Right cardiac atrium (tissue), 5 donors: ENCODE data around the gene SMG5. TPM values are rescaled to one million over a fixed set of nuclear protein-coding genes. Genes with fewer than 3 reads are reported as not detected.

Experiments used
- ATAC-seq, 2 donors: fragments of 200-7000 bp; cut with Tn5 transposase; one replicate each; pipeline versions ENCODE4 v1.8.0 to v1.9.1; 2020; ENCODE audit warnings: moderate library complexity in 2 of 2, mild to moderate bottlenecking in 1 of 2
- DNase-seq, 3 donors: peaks; one replicate each; pipeline ENCODE4 v3.0.0-alpha.2; 2020
- H3K27ac ChIP-seq: one replicate; pipeline ENCODE4 v1.5.1; 2013; ENCODE audit warnings: mild to moderate bottlenecking, low read length, control low read depth, moderate library complexity
- H3K27me3 ChIP-seq: one replicate; pipeline ENCODE4 v1.6.1; 2013; ENCODE audit not compliant: control insufficient read depth, insufficient read depth
- H3K4me1 ChIP-seq: one replicate; pipeline ENCODE4 v1.6.1; 2013; ENCODE audit warnings: low read length; ENCODE audit not compliant: control insufficient read depth, insufficient read depth
- H3K4me3 ChIP-seq: one replicate; pipeline ENCODE4 v1.5.1; 2013; ENCODE audit warnings: low read length, control low read depth
- H3K9me3 ChIP-seq: one replicate; pipeline ENCODE4 v1.6.1; 2013; ENCODE audit warnings: low read length; ENCODE audit not compliant: control insufficient read depth
- WGBS: extraction: QIAGEN DNeasy Blood & Tissue Kit; methylation state at CpG from one replicate; pipeline ENCODE4 v1.1.7; 2013; 5-methylcytosine and 5-hydroxymethylcytosine counted together
- intact Hi-C, 4 donors: fragments of 100-400 bp; cut with DNase I; formaldehyde crosslinking; loops; one replicate each; pipeline versions ENCODE4 v1.11.0 to v1.14.0; 2022 to 2023
- polyA plus RNA-seq: library from polyadenylated mRNA; stranded (reverse); fragments of 200-250 nt; gene quantifications from one replicate; pipeline ENCODE4 v1.2.3, GENCODE V29; 2013
- total RNA-seq, 4 donors: library from RNA; stranded (reverse); fragmentation: NEBNext Ultra II Directional; extraction: Animal tissue kit (Norgen Biotek cat#: 25700); gene quantifications; one replicate each; pipeline ENCODE4 v1.2.1, GENCODE V29; 2021
- donor health status: healthy with polysubstance abuse.
- donor health status: DM: no; HTN: yes; CAD: no.
- donor health status: DM: no; HTN: no; CAD: no.
- donor health status: DM: no; HTN: yes; CAD: no; lungs with severe emphysema.
- donor health status: DM: yes; HTN: yes; CAD: no.

Gene SMG5
- total and polyA plus RNA-seq, 5 donors = 55.2 to 73.6 (median 60.6) TPM

DNA sequence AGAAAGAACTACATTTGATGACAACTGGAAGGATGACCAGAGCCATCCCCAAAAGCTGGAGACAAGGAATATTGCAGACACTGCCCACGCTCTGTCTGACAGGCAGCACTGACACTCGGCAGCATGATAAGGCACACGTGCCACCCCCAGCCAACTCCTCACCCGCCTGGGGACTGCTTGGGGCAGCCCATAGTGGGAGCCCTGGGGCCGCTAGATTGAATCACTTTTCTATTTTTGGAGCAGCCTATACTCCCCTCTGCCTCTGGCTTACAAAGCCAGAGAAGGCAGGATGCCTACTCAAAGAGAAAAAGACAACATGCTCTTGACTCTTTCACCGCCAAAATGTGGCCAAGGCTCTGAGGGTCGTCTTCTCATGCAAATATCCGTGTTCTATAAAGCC lies 1.3 kb downstream of the SMG5 start:
- H3K4me1 ChIP-seq = peaks cover 16% of the 10 kb centered on the region
- peak overlapping the region; percentile 74 for H3K4me3 ChIP-seq
- 13% methylated on average over 8 of the region's 8 CpGs for WGBS
- peak overlapping the region; percentile 91 for H3K27ac ChIP-seq
- peak; percentile 65 to 83 (median 78) for DNase-seq
- H3K27me3 ChIP-seq = no peaks in the 10 kb centered on the region
- peak; percentile 70 to 74 for ATAC-seq
- intact Hi-C loops = no loop called here
- no peaks in the 10 kb centered on the region for H3K9me3 ChIP-seq

DNA sequence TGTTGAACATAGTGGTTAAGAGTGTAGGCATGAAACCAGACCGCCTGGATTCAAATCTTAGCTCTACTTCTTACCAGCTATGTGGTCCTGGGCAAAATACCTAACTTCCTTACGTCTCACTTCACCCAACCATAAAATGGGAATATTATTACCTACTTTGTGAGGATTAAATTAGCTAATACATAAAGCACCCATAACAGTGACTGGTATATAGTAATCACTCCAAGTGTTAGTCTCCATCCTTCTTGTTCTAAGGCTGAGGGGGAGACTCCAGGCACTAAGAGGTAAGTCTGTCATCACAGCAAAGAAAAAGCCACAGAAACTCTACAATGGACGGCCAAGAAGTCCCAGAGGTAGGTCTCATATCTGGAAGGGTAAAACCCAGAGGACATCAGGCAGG lies 2.8 kb downstream of the SMG5 start:
- intact Hi-C loops = no loop called here
- 87% methylated on average over 3 of the region's 3 CpGs for WGBS
- Histone ChIP-seq H3K27me3 (no peaks in the 10 kb centered on the region), H3K9me3 (no peaks in the 10 kb centered on the region), H3K4me3 (no peak overlapping the region), H3K27ac (no peak overlapping the region), H3K4me1 (peaks cover 16% of the 10 kb centered on the region)
- no peak for ATAC-seq
- DNase-seq = no peak

DNA sequence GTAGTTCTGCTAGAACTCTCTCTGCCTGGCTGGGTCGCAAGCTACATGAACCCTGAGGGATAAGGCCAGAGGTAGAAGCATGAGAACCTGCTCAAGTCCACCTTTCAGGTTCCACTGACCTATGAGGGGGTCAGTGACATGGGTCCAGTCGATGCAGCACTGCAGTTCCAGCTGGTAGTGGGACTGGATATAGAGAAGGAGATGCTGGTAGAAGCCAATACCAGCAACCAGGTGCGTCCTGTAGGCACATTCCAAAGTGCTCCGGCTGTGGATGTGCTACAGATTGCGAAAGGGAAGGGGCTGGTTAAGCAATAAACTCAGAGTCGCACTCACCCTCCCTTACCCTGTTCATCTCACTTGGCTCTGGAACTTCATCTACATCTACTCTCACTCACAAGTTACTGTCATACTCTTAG lies 5.7 kb downstream of the SMG5 start:
- H3K27ac ChIP-seq = no peak overlapping the region
- no peaks in the 10 kb centered on the region for H3K27me3 ChIP-seq
- 63% methylated on average over 6 of the region's 6 CpGs for WGBS
- ATAC-seq = no peak
- no peaks in the 10 kb centered on the region for H3K9me3 ChIP-seq
- intact Hi-C loops = no loop called here
- H3K4me1 ChIP-seq = peaks cover 11% of the 10 kb centered on the region
- DNase-seq = no peak
- no peak overlapping the region for H3K4me3 ChIP-seq

DNA sequence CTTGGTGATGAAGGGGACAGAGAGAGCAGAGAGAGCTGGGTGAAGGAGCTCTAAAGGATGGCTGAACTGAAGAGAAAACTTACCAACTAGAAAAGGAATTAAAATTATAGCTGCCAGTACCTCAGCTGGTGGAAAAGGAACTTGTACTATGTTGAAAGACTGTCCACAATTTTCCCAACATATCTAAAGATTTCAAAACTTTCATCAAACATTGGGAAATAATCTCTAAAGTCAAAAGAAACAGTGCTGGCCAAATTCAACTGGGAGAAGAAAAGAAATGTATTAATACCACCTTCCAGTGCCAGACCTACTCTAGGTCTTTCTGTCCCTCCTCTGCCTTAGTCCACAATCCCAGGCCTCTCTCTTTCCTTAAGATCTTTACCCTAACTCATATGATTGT lies 6.1 kb downstream of the SMG5 start:
- no peak overlapping the region for H3K4me3 ChIP-seq
- ATAC-seq = no peak
- intact Hi-C loops = no loop called here
- DNase-seq = no peak
- no peak overlapping the region for H3K27ac ChIP-seq
- no peaks in the 10 kb centered on the region for H3K27me3 ChIP-seq
- no peaks in the 10 kb centered on the region for H3K9me3 ChIP-seq
- peaks cover 9% of the 10 kb centered on the region for H3K4me1 ChIP-seq

DNA sequence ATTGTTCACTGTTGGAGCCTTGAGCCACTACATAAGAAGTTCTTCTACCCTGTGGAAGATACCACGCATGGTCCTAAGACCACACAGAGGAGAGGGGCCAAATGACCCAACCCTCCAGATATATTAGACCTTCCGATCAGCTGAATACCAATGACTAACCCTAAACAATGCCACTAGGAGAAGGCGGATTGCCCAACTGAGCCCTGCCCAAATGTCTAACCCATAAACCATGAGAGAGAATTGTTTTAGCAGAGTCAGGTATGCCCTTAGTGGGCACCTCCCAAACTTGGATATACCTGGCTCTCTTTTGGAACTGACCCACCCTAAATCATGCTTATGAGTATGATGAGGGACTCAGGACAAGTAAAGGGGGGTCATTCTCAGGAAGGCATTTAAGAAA lies 12.3 kb downstream of the SMG5 start:
- 96% methylated on average over 3 of the region's 3 CpGs for WGBS
- DNase-seq = no peak
- Histone ChIP-seq H3K9me3 (no peaks in the 10 kb centered on the region), H3K27ac (no peak overlapping the region), H3K27me3 (no peaks in the 10 kb centered on the region), H3K4me1 (no peaks in the 10 kb centered on the region), H3K4me3 (no peak overlapping the region)
- no peak for ATAC-seq
- intact Hi-C loops = no loop called here

DNA sequence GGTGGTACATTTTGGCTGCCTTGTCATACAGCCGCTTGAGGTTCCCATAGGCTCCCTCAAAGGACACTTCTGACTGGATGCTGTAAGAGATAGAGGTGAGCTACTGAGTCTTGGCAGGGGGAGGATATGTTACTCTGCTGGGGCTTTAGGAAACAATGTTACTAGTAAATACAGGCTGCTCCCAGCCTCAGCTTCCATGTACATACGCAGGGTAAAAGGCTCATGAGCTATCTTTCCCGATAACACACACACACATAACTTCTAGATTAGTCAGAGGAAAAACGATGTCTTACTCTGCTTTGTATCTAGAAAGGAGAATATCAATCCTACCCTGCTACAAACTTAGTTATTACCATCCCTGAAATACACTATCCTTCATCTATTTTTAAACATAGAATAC lies 14.3 kb downstream of the SMG5 start:
- WGBS = 63% methylated on average over 4 of the region's 4 CpGs
- H3K4me1 ChIP-seq = no peaks in the 10 kb centered on the region
- no peak overlapping the region for H3K27ac ChIP-seq
- no peak overlapping the region for H3K4me3 ChIP-seq
- no peaks in the 10 kb centered on the region for H3K9me3 ChIP-seq
- ATAC-seq (no peak), DNase-seq (no peak)
- intact Hi-C loops = no loop called here
- no peaks in the 10 kb centered on the region for H3K27me3 ChIP-seq

DNA sequence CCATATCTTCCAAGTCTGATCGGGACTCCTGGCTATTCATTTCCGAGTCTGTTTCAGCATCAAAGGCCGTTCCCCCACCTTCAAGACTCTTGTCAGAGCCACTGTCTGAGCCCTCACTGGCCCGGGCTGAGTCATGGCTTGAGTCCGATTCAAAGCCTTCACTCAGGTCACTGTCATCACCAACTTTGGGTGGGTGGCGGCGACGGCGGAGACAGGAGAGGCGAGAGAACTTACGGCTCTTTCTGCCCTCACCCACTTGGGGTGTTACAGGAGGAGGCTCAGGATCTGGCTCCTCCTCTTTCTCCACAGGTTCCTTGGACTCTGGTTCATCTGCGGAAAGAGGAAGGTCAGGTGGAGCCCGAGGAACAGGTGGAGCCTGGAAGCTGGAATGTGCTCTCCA lies 16.6 kb downstream of the SMG5 start:
- H3K27ac ChIP-seq = no peak overlapping the region
- DNase-seq (no peak), ATAC-seq (no peak)
- no peaks in the 10 kb centered on the region for H3K27me3 ChIP-seq
- H3K4me3 ChIP-seq = no peak overlapping the region
- WGBS = 76% methylated on average over 13 of the region's 13 CpGs
- no peaks in the 10 kb centered on the region for H3K4me1 ChIP-seq
- H3K9me3 ChIP-seq = no peaks in the 10 kb centered on the region
- intact Hi-C loops = no loop called here

DNA sequence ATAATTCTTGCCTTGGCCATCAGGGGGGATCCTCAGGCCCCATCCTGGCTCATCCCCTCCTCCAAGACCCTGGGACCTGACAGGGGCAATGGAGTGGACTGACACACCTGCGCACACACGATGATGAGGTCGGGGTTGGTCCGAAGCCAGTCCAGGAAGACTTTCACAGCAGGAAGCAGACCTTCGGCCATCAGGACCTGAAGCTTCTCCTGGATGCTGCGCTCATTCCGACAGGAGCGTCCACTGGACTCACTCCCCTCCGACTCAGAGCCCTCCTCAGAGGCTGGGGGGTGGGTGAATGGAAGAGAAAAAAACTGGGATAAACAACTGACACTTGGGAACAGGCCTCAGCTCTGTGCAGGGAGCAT lies 19.4 kb downstream of the SMG5 start:
- Histone ChIP-seq H3K4me3 (no peak overlapping the region), H3K9me3 (no peaks in the 10 kb centered on the region), H3K27ac (no peak overlapping the region), H3K4me1 (no peaks in the 10 kb centered on the region), H3K27me3 (no peaks in the 10 kb centered on the region)
- ATAC-seq (no peak), DNase-seq (no peak)
- intact Hi-C loops = no loop called here
- 82% methylated on average over 9 of the region's 9 CpGs for WGBS

DNA sequence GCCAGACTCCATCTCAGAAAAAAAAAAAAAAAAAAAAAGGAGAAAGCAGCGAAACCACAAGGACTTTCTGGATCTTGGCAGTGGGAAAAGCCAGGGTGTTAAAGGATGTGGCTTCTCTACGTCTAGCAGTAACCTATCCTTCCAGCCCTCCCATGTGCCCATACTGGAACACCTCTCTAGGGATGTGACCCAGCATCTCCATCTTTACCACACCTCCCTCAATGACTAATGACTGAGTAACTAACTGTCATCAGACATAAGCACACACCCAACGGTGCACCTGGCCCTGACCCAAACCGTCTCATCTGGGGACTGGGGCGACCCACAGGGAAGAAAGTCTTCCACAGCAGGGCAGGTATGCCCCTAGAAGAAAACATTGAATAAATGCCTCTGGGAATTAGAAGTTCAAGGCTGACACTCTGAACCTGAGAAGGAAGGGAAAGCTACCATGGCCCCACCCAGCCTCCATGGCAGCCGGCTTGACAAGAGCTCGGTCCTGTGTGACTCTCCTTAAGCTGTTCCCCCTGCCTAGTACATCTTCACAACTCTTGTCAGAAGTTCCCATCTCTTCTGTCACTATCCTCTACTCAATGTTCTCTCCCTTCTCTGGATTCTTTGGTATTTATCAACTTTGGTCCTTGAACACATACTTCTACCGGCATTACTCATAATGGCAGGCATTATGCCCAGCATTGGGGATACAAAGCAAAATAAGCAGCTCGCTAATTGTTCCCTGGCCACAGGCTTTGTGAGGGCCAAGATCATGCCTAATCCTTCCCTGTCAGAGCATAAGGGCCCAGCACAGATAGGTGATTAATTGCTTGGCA lies 20.0 kb downstream of the SMG5 start:
- intact Hi-C loops = no loop called here
- no peak overlapping the region for H3K27ac ChIP-seq
- no peak overlapping the region for H3K4me3 ChIP-seq
- H3K27me3 ChIP-seq = no peaks in the 10 kb centered on the region
- no peaks in the 10 kb centered on the region for H3K9me3 ChIP-seq
- ATAC-seq = no peak
- H3K4me1 ChIP-seq = no peaks in the 10 kb centered on the region
- DNase-seq = no peak
- 77% methylated on average over 9 of the region's 9 CpGs for WGBS

DNA sequence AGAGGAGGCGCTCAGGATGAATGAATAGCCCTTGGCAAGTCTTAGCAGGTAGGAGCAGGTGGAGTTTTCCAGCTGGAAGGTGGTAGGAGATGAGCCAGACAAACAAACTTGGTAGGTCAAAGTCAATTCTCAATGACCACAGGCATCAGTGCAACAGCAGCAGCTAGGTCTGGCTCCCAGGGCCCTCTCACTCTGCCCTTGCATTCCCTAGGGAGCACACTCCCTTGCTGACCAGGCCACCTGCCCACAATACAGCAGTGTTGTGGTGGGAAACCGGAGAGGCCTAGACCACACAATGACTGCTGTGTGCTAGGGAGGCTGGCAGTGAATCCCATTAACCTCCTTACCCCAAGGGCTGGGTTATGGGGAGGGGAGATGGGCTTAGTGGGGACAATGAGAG lies 21.7 kb downstream of the SMG5 start:
- intact Hi-C loops = no loop called here
- ATAC-seq (no peak), DNase-seq (no peak)
- no peaks in the 10 kb centered on the region for H3K27me3 ChIP-seq
- no peak overlapping the region for H3K4me3 ChIP-seq
- no peaks in the 10 kb centered on the region for H3K9me3 ChIP-seq
- WGBS = 93% methylated on average over 2 of the region's 2 CpGs
- H3K4me1 ChIP-seq = no peaks in the 10 kb centered on the region
- no peak overlapping the region for H3K27ac ChIP-seq

DNA sequence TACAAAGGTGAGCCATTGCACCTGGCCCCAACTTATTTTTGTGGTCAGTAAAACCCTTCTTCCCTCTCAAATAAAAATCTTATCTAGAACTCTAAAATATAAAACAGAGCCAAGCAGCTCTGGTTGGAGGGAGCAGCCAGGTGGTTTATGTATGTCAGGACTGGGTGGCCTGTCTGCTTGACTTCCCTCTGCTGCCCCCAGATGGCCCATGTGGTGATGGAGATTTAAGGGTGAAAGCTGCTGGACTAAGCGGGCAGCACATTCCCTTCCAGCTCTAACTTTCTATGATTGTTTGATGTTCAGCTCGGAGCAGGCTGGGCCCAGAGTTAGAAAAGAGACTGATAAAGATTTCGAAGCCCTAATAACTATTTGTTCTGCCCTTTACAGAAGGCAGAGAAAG lies 22.8 kb downstream of the SMG5 start:
- Histone ChIP-seq H3K27me3 (no peaks in the 10 kb centered on the region), H3K9me3 (no peaks in the 10 kb centered on the region), H3K4me1 (no peaks in the 10 kb centered on the region), H3K27ac (no peak overlapping the region), H3K4me3 (no peak overlapping the region)
- DNase-seq (no peak), ATAC-seq (no peak)
- intact Hi-C loops = no loop called here
- WGBS = 68% methylated on average over 3 of the region's 3 CpGs

DNA sequence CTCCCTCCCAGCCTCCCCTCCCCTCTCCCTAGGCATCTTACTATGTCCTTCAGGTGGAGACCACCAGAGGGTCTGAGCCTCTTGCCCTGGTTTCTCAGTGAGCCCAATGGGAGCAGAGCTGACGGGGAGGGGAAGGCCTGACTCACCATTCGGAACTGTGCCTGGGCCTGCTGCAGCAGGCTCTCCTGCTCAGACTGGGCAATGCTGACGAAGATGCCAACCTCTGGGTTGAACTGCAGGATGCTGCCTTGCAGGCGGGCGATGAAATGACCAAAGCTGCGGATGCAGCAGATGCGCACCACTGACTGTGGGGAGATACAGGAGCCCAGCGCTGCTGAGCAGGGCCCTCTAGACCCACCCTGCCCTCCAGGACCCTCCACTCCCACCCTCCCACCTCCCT lies 23.8 kb downstream of the SMG5 start:
- intact Hi-C loops = no loop called here
- no peaks in the 10 kb centered on the region for H3K9me3 ChIP-seq
- H3K4me3 ChIP-seq = no peak overlapping the region
- H3K4me1 ChIP-seq = no peaks in the 10 kb centered on the region
- DNase-seq (no peak), ATAC-seq (no peak)
- WGBS = 95% methylated on average over 8 of the region's 8 CpGs
- H3K27me3 ChIP-seq = no peaks in the 10 kb centered on the region
- no peak overlapping the region for H3K27ac ChIP-seq
